ENCODE results near the gene EP300.

GRCh38 chr22:41201141-41201540, 108.7 kb downstream of the EP300 start:
- no peak for TF ChIP-seq POLR2A (IDR thresholded peaks at IDR 0.05)
- TF ChIP-seq, protein P1, sequence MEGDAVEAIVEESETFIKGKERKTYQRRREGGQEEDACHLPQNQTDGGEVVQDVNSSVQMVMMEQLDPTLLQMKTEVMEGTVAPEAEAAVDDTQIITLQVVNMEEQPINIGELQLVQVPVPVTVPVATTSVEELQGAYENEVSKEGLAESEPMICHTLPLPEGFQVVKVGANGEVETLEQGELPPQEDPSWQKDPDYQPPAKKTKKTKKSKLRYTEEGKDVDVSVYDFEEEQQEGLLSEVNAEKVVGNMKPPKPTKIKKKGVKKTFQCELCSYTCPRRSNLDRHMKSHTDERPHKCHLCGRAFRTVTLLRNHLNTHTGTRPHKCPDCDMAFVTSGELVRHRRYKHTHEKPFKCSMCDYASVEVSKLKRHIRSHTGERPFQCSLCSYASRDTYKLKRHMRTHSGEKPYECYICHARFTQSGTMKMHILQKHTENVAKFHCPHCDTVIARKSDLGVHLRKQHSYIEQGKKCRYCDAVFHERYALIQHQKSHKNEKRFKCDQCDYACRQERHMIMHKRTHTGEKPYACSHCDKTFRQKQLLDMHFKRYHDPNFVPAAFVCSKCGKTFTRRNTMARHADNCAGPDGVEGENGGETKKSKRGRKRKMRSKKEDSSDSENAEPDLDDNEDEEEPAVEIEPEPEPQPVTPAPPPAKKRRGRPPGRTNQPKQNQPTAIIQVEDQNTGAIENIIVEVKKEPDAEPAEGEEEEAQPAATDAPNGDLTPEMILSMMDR (IDR thresholded peaks at IDR 0.05) = no peak
